Ovary (tissue), 3 donors: ENCODE results near the gene HNRNPL.

Experiments used
- POLR2A ChIP-seq: fragments of 450-650 bp; IDR thresholded peaks from one replicate; pipeline ENCODE4 v1.6.1; 2017; ENCODE audit warnings: antibody characterized with exemption, mild to moderate bottlenecking, moderate library complexity
- TF ChIP-seq, protein P1 (sequence below), 3 donors: fragments of 450-650 bp in 2 of 3; fragments of 200-600 bp in 1 of 3; IDR thresholded peaks; one replicate each; pipeline versions ENCODE4 v1.5.1 to v1.8.0; 2016 to 2022; ENCODE audit warnings: antibody characterized with exemption in 3 of 3, mild to moderate bottlenecking in 1 of 3
- donor health status: DM: no; HTN: no; CAD: no.

DNA sequence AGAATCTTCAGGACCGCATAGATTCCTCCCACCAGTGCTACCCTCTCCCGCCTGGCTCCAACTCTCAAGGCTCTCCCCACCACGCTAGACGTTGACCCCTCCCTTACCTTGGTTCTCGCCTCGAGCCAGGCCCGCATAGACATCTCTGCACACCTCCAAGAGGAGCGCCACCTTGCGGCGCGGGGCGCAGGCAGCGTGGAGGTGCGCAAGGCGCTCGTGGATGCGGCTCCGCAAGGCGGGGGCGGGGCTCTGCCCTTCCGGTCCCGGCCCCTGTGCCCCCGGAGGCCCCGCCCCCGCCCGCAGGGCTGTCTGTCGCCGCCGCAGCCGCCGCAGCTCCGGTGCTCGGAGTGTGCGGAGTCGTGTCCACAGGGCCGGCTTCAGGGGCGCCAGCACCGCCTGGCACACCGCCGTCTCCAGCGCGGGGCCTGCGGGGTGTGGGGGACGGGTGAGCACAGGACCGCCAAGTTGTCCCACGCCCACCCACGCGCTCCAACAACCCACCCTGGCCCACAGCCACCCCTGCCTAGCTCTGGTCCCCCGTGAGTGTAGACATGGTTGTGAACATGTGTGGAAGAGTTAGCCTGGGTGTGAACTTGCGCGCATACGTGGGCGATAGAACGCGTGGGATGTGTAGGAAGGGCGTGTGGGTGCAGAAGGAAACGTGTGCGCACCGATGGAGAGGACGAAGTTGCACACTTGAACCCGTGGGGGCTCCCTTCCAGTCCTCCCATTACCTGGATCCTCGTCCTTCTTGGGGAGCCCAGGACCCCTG is 20.2 kb upstream of the HNRNPL start:
- TF ChIP-seq, protein P1, sequence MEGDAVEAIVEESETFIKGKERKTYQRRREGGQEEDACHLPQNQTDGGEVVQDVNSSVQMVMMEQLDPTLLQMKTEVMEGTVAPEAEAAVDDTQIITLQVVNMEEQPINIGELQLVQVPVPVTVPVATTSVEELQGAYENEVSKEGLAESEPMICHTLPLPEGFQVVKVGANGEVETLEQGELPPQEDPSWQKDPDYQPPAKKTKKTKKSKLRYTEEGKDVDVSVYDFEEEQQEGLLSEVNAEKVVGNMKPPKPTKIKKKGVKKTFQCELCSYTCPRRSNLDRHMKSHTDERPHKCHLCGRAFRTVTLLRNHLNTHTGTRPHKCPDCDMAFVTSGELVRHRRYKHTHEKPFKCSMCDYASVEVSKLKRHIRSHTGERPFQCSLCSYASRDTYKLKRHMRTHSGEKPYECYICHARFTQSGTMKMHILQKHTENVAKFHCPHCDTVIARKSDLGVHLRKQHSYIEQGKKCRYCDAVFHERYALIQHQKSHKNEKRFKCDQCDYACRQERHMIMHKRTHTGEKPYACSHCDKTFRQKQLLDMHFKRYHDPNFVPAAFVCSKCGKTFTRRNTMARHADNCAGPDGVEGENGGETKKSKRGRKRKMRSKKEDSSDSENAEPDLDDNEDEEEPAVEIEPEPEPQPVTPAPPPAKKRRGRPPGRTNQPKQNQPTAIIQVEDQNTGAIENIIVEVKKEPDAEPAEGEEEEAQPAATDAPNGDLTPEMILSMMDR (IDR thresholded peaks at IDR 0.05), result peak; percentile 72 to 85 (median 76)
- TF ChIP-seq POLR2A, result no peak
